ENCODE measurements around the gene CCL22. TPM values are rescaled to one million over a fixed set of nuclear protein-coding genes. Genes with fewer than 3 reads are reported as not detected.

The CCL22 gene
- polyA plus RNA-seq, 3 donors from 2014 or later: not detected

DNA sequence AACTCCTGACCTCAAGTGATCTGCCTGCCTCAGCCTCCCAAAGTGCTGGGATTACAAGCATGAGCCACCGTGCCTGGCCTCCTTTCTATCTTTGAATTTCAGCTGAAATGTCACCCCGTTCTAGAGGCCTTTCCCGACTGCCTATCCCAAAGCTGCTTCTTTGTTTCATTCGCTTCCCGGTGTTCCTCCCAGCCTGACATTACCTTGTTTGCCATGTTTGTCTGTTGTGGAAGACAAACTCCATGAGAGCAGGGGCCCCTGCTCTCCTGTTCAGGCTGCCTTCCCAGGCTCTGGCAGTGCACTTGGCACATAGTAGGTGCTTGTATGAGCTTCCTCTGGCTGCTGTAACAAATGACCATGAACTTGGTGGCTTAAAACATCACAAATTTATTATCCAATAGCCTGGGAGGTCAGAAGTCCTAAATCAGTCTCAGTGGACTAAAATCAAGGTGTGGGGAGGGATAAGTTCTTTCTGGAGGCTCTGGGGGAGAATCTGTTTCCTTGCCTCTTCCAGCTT, 2.6 kb upstream of the CCL22 start:
- no peak for DNase-seq
- Mint-ChIP-seq H3K4me1 (no peaks in the 10 kb centered on the region), H3K27me3 (ENCODE audit: low read depth in 3 of 3) (peaks cover 3 to 5% (median 3%) of the 10 kb centered on the region in 3 donors), H3K4me3 (no peak overlapping the region), H3K36me3 (no peaks in the 10 kb centered on the region), H3K27ac (no peak overlapping the region), H3K9me3 (no peaks in the 10 kb centered on the region)

DNA sequence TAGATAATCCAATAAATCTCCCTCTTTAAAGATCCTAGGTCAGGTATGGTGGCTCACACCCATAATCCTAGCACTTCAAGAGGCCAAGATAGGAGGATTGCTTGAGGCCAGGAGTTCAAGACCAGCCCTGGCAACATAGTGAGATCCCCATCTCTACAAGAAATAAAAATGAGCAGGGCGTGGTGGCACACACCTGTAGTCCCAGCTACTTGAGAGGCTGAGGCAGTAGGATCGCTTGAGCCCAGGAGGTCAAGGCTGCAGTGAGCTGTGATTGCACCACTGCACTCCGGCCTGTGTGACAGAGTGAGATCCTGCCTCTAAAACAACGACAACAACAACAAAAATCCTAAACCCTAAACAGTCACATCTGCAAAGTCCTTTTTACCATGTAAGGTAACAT, 2.0 kb upstream of the CCL22 start:
- Mint-ChIP-seq H3K36me3 (no peaks in the 10 kb centered on the region), H3K4me1 (no peaks in the 10 kb centered on the region), H3K27ac (no peak overlapping the region)

DNA sequence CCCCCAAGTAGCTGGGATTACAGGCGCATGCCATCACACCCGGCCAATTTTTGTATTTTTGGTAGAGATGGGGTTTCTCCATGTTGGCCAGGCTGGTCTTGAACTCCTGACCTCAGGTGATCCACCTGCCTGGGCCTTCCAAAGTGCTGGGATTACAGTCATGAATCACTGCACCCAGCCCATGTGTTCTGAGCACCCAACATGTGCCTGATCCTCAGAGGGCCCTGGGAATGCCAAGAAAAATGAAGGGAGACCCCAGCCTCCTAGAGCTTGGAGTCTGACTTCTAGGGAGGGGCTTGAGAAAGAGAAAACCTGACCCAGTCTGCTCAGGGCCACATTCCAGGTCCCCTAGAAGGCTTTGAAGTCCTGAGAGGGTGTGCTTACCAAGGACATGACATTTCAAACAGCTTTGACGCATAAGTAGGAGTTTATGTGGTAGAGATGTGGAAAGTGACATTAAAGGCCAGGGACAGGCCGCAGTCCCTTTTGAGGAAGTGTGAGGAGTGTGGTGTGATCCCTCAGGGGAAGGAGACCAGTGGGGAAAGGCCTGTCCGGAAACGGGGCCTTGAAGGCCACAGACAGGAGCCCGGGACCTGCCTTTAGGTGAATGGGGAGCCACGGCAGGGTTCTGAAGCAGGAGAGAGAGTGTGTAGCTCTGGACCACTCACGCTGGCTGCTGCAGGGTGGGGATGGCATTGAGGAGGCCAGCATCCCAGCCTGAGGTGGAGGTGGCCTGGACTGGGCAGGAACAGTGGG, 1.1 kb upstream of the CCL22 start:
- Mint-ChIP-seq H3K9me3 (no peaks in the 10 kb centered on the region), H3K27me3 (ENCODE audit: low read depth in 3 of 3) (peaks cover 2 to 3% (median 3%) of the 10 kb centered on the region in 3 donors), H3K36me3 (no peaks in the 10 kb centered on the region), H3K27ac (no peak overlapping the region), H3K4me1 (no peaks in the 10 kb centered on the region), H3K4me3 (no peak overlapping the region)
- no peak for DNase-seq

More for the DNA sequence above, 2.0 kb upstream of the CCL22 start:
- DNase-seq: no peak
- Mint-ChIP-seq H3K9me3 (no peaks in the 10 kb centered on the region), H3K27me3 (ENCODE audit: low read depth in 3 of 3) (peaks cover 3 to 5% (median 3%) of the 10 kb centered on the region in 3 donors), H3K4me3 (no peak overlapping the region)

DNA sequence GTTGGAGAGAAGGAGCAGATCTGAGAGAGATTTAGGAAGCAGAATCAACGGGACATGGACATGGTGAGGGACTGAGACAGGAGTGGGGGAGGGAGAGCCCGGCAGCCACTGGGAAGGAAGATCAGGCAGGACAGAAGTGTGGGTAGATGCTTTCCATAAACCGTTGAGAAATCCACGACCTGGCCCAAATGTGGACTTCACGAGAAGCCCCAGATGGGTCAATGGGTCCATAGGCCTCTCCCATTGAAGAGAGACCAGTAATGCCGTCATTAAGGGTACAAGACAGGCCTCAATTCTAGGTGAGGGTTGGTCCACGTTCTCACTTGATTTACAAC, 530 bp upstream of the CCL22 start:
- no peak overlapping the region for H3K4me3 Mint-ChIP-seq
- no peak overlapping the region for H3K27ac Mint-ChIP-seq
- H3K4me1 Mint-ChIP-seq: no peaks in the 10 kb centered on the region
- H3K36me3 Mint-ChIP-seq: no peaks in the 10 kb centered on the region
- peaks cover 2 to 3% (median 3%) of the 10 kb centered on the region in 3 donors for H3K27me3 Mint-ChIP-seq (ENCODE audit: low read depth in 3 of 3)
- H3K9me3 Mint-ChIP-seq: no peaks in the 10 kb centered on the region
- DNase-seq: no peak

DNA sequence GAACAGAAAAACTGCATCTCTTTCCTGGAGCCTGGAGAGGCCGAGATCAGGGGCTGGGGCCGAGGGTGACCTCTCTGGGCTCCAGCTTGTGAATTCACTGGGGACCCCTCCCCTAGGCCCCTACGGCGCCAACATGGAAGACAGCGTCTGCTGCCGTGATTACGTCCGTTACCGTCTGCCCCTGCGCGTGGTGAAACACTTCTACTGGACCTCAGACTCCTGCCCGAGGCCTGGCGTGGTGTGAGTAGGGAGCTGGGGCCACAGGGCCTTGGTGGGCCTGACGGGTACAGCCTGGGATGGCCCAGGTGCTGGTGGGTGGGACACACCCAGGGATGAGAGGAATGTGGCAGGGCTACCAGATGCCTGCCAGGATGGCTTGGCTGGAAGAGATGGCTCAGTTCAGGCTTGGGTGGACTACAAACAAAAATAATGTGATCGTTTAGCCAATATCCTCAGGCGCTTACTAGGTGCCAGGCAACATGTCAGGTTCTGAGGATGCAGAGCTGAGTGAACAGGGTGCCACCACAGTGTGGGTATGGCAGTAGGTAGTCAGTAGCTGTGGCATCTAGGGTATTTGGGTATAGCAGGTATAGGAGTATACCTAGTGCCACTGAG, 1.8 kb downstream of the CCL22 start:
- peaks cover 0 to 5% (median 3%) of the 10 kb centered on the region in 3 donors for H3K27me3 Mint-ChIP-seq (ENCODE audit: low read depth in 3 of 3)
- no peaks in the 10 kb centered on the region for H3K4me1 Mint-ChIP-seq
- H3K4me3 Mint-ChIP-seq: no peak overlapping the region
- DNase-seq: no peak
- no peak overlapping the region for H3K27ac Mint-ChIP-seq
- H3K9me3 Mint-ChIP-seq: no peaks in the 10 kb centered on the region
- no peaks in the 10 kb centered on the region for H3K36me3 Mint-ChIP-seq

DNA sequence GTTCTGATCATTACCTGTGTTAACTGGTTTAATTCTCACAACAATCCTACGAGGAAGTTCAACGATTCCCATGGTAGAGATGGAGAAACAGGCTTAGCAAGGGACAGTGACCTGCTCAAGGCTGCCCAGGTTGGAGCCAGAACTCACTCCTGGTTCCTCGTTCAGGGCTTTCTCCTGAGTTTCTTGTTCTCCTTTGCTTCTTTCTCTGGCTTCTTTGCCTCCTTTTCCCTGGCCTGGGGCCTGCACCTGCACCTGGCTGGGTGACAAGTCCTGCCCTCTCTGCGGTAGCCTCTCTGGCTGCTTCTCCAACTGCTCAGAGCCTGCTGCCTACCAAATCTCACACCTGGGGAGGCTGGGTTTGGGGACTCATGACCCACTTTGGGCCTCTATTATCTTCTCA, 2.8 kb downstream of the CCL22 start:
- no peaks in the 10 kb centered on the region for H3K9me3 Mint-ChIP-seq
- no peaks in the 10 kb centered on the region for H3K36me3 Mint-ChIP-seq
- H3K27me3 Mint-ChIP-seq (ENCODE audit: low read depth in 3 of 3): peaks cover 0 to 3% (median 1%) of the 10 kb centered on the region in 3 donors
- no peaks in the 10 kb centered on the region for H3K4me1 Mint-ChIP-seq
- no peak for DNase-seq
- H3K4me3 Mint-ChIP-seq: no peak overlapping the region
- H3K27ac Mint-ChIP-seq: peak overlapping the region in 1 of 6 donors; percentile 45

DNA sequence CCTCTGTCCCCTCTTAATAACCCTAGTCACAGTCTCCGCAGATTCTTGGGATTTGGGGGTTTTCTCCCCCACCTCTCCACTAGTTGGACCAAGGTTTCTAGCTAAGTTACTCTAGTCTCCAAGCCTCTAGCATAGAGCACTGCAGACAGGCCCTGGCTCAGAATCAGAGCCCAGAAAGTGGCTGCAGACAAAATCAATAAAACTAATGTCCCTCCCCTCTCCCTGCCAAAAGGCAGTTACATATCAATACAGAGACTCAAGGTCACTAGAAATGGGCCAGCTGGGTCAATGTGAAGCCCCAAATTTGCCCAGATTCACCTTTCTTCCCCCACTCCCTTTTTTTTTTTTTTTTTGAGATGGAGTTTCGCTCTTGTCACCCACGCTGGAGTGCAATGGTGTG, 5.6 kb downstream of the CCL22 start:
- no peak for DNase-seq
- no peaks in the 10 kb centered on the region for H3K9me3 Mint-ChIP-seq
- H3K27ac Mint-ChIP-seq: no peak overlapping the region
- no peaks in the 10 kb centered on the region for H3K36me3 Mint-ChIP-seq
- H3K4me1 Mint-ChIP-seq: no peaks in the 10 kb centered on the region
- peaks cover 1 to 4% (median 3%) of the 10 kb centered on the region in 3 donors for H3K27me3 Mint-ChIP-seq (ENCODE audit: low read depth in 3 of 3)
- no peak overlapping the region for H3K4me3 Mint-ChIP-seq

DNA sequence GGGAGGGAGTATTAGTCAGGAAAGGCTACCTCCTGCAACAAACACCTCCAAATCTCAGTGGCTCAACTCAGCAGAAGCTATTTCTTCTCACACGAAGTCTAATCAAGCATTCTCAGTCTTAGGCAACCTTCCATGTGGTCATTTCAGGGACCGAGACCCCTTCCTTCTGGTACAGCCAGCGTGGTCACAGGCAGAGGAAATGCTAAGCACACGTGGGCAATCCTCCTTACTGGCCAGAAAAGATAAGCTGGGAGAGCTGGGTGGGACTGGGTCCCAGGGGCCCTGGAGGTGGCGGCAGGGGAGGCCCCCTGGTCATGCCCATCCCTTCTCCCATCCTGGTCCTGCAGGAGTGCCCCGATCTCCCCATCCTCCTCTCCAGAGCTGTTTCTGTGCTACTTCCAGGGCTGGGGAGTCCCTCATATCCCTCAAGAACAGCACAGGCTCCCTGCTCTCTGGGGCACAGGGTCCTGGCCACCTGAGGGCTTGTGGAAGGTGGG, 8.0 kb downstream of the CCL22 start:
- peaks cover 1 to 4% (median 3%) of the 10 kb centered on the region in 3 donors for H3K27me3 Mint-ChIP-seq (ENCODE audit: low read depth in 3 of 3)
- no peaks in the 10 kb centered on the region for H3K9me3 Mint-ChIP-seq
- H3K27ac Mint-ChIP-seq: no peak overlapping the region
- H3K4me1 Mint-ChIP-seq: no peaks in the 10 kb centered on the region
- no peak for DNase-seq
- H3K4me3 Mint-ChIP-seq: no peak overlapping the region
- no peaks in the 10 kb centered on the region for H3K36me3 Mint-ChIP-seq

DNA sequence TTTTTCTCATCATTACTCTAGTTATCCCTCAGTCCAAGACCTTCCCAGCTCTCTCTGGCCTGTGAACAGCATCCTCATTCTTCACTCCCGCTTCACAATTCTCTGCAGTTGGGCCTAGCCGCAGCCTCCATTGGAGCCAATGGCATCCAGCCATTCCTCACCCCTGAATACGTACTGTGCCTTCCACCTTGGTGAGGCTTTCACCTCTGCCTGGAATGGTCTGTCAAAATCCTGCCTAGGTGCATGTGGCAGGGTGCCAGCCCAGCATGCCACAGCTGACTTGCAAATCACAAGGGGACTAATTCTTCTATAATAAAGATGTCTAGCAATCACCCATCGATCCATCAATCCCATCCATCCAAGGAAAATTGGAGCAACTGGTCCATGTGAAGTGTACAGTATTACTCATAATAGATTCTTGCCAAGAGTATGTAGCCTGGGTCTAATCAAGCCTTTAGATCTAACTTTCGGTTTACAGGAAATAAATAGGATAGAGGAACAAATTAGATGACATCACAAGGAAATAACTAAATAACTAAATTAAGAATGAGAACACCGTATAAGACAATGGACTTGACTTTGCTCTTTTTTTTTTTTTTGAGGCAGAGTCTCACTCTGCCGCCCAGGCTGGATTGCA, 8.7 kb downstream of the CCL22 start:
- H3K36me3 Mint-ChIP-seq: no peaks in the 10 kb centered on the region
- H3K27ac Mint-ChIP-seq: no peak overlapping the region
- no peaks in the 10 kb centered on the region for H3K4me1 Mint-ChIP-seq

DNA sequence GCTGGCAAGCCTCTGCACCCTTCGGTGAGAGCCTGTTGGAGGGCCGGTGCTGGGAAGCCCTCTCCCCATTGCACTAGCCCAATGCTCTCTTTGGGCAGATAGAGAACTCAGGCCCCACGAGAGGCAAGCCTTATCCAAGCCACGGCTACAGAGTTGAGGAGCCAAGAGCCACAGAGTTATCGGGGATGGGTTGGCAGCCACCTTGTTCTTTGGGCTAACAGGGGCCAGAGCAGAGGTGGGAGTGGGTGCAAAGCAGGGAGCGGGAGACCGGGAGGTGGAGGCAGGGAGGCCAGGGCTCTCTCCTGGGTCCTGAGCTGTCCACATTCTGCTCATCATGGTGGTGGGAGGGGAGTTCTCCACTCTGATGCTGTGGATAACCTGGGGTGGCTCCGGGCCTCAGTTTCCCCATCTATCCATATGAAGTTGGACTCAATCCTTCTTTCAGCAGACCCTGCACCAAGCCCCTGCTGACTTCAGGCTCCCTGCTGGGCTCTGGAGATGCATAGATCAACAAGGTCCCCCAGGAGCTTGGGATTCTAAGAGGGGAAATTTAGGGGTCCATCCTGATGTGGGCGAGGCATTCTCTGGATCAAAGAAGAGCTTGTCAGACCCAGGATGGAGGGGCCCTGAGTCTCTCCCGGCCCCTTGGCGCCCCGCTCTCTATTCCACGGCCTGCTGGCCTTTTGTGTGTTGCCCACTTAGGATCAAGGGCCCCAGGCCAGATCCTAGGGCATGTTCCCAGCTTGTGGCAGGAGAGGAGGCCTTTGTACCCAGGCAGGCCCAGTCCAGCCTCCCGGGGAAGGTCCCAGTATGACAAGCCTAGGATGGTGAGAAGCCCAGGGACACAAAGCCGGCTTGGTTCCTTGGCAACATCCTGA, 13.2 kb downstream of the CCL22 start:
- no peak overlapping the region for H3K4me3 Mint-ChIP-seq

More for the DNA sequence above, 8.7 kb downstream of the CCL22 start:
- H3K9me3 Mint-ChIP-seq: no peaks in the 10 kb centered on the region
- no peak overlapping the region for H3K4me3 Mint-ChIP-seq
- no peak for DNase-seq
- peaks cover 1 to 4% (median 3%) of the 10 kb centered on the region in 3 donors for H3K27me3 Mint-ChIP-seq (ENCODE audit: low read depth in 3 of 3)

DNA sequence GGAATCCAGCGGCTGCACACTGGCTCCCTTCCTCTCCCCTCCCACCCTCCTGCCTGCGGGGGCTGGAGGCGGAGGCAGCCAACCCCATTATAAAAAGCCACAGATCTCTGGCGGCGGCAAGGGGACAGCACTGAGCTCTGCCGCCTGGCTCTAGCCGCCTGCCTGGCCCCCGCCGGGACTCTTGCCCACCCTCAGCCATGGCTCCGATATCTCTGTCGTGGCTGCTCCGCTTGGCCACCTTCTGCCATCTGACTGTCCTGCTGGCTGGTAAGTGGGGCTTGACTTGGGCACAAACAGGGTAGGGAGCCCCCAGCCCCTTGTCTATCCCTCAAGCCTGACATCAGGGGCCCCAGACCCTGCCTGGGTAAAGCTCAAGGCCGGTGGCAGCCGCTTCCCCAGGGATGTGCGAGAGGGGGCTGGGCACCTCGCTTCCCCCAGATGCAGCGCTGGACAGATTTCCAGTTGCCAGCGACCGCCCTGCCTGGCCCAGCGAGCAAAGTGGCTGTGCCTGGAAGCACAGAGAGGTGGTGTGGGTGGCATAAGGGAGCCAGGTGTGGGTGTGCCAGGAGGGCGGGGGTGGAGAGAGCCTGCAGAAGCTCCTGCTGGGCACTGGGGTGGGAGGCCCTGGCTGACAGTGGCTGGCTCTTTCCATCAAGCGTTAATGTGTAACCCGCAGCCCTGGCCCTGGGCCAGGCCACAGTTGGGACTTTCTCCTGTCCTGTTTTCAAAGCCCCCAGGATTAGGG, 14.0 kb downstream of the CCL22 start, which contains the start of gene CX3CL1:
CX3CL1 (plus strand) TSS at position 119 of the 745 bp plus-strand sequence; CDS start at position 198, 79 bp downstream.
- peaks cover 0 to 4% (median 2%) of the 10 kb centered on the region in 3 donors for H3K27me3 Mint-ChIP-seq (ENCODE audit: low read depth in 3 of 3)
- no peaks in the 10 kb centered on the region for H3K36me3 Mint-ChIP-seq
- no peak for DNase-seq
- H3K4me1 Mint-ChIP-seq: no peaks in the 10 kb centered on the region
- no peak within 1 kb of the TSS for H3K27ac Mint-ChIP-seq
- H3K9me3 Mint-ChIP-seq: no peaks in the 10 kb centered on the region
- H3K4me3 Mint-ChIP-seq: no peak within 1 kb of the TSS

More for the DNA sequence above, 13.2 kb downstream of the CCL22 start:
- Mint-ChIP-seq H3K9me3 (no peaks in the 10 kb centered on the region), H3K36me3 (no peaks in the 10 kb centered on the region), H3K4me1 (no peaks in the 10 kb centered on the region), H3K27ac (no peak overlapping the region), H3K27me3 (ENCODE audit: low read depth in 3 of 3) (peaks cover 2 to 4% (median 4%) of the 10 kb centered on the region in 3 donors)
- no peak for DNase-seq

DNA sequence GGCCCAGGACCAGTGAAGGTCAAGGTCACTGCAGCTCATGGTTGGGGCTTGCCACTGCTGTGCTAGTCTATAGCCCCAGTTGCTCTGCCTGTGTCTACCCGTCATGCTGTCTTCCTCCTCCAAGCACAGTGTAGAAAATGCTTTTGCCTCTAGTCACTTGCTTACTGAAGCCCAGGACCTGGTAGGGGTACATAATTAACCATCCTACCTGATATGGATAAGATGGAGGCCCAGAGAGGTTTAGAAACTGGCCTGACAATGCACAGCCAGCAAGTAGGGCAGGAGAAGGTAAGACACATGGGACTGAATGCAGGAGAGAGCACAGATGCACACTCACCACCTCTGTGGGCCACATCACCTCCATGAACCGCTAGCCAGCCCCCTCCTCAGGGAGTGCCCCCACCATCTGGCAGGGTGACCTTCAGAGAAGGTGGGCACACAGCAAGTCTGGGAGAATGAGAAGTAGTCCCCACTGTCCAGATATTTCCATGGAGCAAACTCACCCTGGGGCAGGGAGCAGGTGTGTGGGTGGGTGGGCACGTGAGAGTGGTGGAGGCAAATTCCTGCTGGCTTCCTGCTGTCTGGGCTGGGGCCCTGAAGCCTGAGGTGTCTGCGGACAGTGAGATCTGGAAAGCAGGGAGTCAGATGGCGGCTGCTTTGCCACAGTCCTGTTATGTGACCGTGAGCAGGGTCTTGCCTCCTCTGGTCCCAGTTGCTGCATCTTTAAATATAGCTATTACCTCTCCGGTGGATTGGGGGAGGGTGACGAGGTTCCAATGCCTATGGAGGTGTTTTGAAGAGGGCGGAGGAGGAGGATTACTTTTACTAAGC, 14.7 kb downstream of the CCL22 start:
- no peaks in the 10 kb centered on the region for H3K9me3 Mint-ChIP-seq
- no peaks in the 10 kb centered on the region for H3K4me1 Mint-ChIP-seq
- peaks cover 0 to 4% (median 2%) of the 10 kb centered on the region in 3 donors for H3K27me3 Mint-ChIP-seq (ENCODE audit: low read depth in 3 of 3)
- no peaks in the 10 kb centered on the region for H3K36me3 Mint-ChIP-seq
- no peak overlapping the region for H3K27ac Mint-ChIP-seq
- H3K4me3 Mint-ChIP-seq: no peak overlapping the region
- no peak for DNase-seq
